ENCODE data around the gene MGLL.

The MGLL gene

GRCh38 chr3:127774647-127775046 lies 47.7 kb downstream of the MGLL start:
- no peak for DNase-seq (ENCODE audit: low read depth in 2 of 2)

- no peak for DNase-seq (ENCODE audit: low read depth in 2 of 2)
Observed at GRCh38 chr3:127773752-127774395, 48.4 kb downstream of the MGLL start.

GRCh38 chr3:127772827-127773751 lies 49.2 kb downstream of the MGLL start:
- no peak for DNase-seq (ENCODE audit: low read depth in 2 of 2)

- DNase-seq (ENCODE audit: low read depth in 2 of 2): no peak
Observed at GRCh38 chr3:127772273-127772672, 50.0 kb downstream of the MGLL start.

- DNase-seq (ENCODE audit: low read depth in 2 of 2): no peak
Observed at GRCh38 chr3:127771746-127772145, 50.6 kb downstream of the MGLL start.

- no peak for DNase-seq (ENCODE audit: low read depth in 2 of 2)
Observed at GRCh38 chr3:127770671-127771355, 51.5 kb downstream of the MGLL start.

- no peak for DNase-seq (ENCODE audit: low read depth in 2 of 2)
Observed at GRCh38 chr3:127769284-127770081, 52.8 kb downstream of the MGLL start.

- DNase-seq (ENCODE audit: low read depth in 2 of 2): peak; percentile 92 to 93
Observed at GRCh38 chr3:127768346-127769008, 53.8 kb downstream of the MGLL start.

- no peak for DNase-seq (ENCODE audit: low read depth in 2 of 2)
Observed at GRCh38 chr3:127767126-127767525, 55.2 kb downstream of the MGLL start.

GRCh38 chr3:127765735-127766134 lies 56.6 kb downstream of the MGLL start:
- DNase-seq (ENCODE audit: low read depth in 2 of 2): no peak

GRCh38 chr3:127764841-127765362 lies 57.4 kb downstream of the MGLL start:
- DNase-seq (ENCODE audit: low read depth in 2 of 2): peak in 1 of 2 experiments; percentile 25

- DNase-seq (ENCODE audit: low read depth in 2 of 2): no peak
Observed at GRCh38 chr3:127764301-127764700, 58.0 kb downstream of the MGLL start.

- DNase-seq (ENCODE audit: low read depth in 2 of 2): no peak
Observed at GRCh38 chr3:127763816-127764215, 58.5 kb downstream of the MGLL start.

- DNase-seq (ENCODE audit: low read depth in 2 of 2): no peak
Observed at GRCh38 chr3:127763337-127763736, 59.0 kb downstream of the MGLL start.

GRCh38 chr3:127762787-127763105 lies 59.6 kb downstream of the MGLL start:
- no peak for DNase-seq (ENCODE audit: low read depth in 2 of 2)

GRCh38 chr3:127762077-127762786 lies 60.1 kb downstream of the MGLL start:
- DNase-seq (ENCODE audit: low read depth in 2 of 2): no peak

- no peak for DNase-seq (ENCODE audit: low read depth in 2 of 2)
Observed at GRCh38 chr3:127761441-127761801, 60.9 kb downstream of the MGLL start.

- DNase-seq (ENCODE audit: low read depth in 2 of 2): no peak
Observed at GRCh38 chr3:127760791-127761440, 61.4 kb downstream of the MGLL start.

GRCh38 chr3:127760361-127760760 lies 62.0 kb downstream of the MGLL start:
- DNase-seq (ENCODE audit: low read depth in 2 of 2): no peak

- DNase-seq (ENCODE audit: low read depth in 2 of 2): no peak
Observed at GRCh38 chr3:127759826-127760225, 62.5 kb downstream of the MGLL start.
